ENCODE results near the gene RAN. TPM values are rescaled to one million over a fixed set of nuclear protein-coding genes. Genes with fewer than 3 reads are reported as not detected.
A peak's percentile ranks its signal among the peaks of the same experiment; 100 is the strongest.

RAN gene
- polyA plus RNA-seq, 3 donors from 2014 or later = 428 to 585 (median 478) TPM

- H3K27ac Mint-ChIP-seq = no peak overlapping the region
- no peaks in the 10 kb centered on the region for H3K4me1 Mint-ChIP-seq
- DNase-seq = no peak
- peaks cover 4 to 26% (median 6%) of the 10 kb centered on the region in 3 donors for H3K27me3 Mint-ChIP-seq (ENCODE audit: low read depth in 3 of 3)
- H3K4me3 Mint-ChIP-seq = no peak overlapping the region
- peaks cover 5 to 20% (median 11%) of the 10 kb centered on the region in 6 donors for H3K9me3 Mint-ChIP-seq
- peaks cover 0 to 11% (median 0%) of the 10 kb centered on the region in 3 donors for H3K36me3 Mint-ChIP-seq
Measured at GRCh38 chr12:130911933-130912332, 40.1 kb downstream of the RAN start.

- H3K9me3 Mint-ChIP-seq = peaks cover 4 to 13% (median 7%) of the 10 kb centered on the region in 6 donors
- H3K4me1 Mint-ChIP-seq = peaks cover 0 to 7% of the 10 kb centered on the region in 2 donors
- H3K36me3 Mint-ChIP-seq = peaks cover 0 to 4% (median 0%) of the 10 kb centered on the region in 3 donors
- H3K4me3 Mint-ChIP-seq = no peak overlapping the region
- peaks cover 6 to 11% (median 7%) of the 10 kb centered on the region in 3 donors for H3K27me3 Mint-ChIP-seq (ENCODE audit: low read depth in 3 of 3)
- DNase-seq = peak in 1 of 3 donors; percentile 9
- no peak overlapping the region for H3K27ac Mint-ChIP-seq
Measured at GRCh38 chr12:130916241-130916911, 44.5 kb downstream of the RAN start.

GRCh38 chr12:130917607-130918006 lies 45.7 kb downstream of the RAN start:
- no peaks in the 10 kb centered on the region for H3K36me3 Mint-ChIP-seq
- H3K4me1 Mint-ChIP-seq = peaks cover 0 to 7% of the 10 kb centered on the region in 2 donors
- no peak overlapping the region for H3K4me3 Mint-ChIP-seq
- H3K9me3 Mint-ChIP-seq = peaks cover 0 to 2% (median 0%) of the 10 kb centered on the region in 6 donors
- H3K27me3 Mint-ChIP-seq (ENCODE audit: low read depth in 3 of 3) = peaks cover 7 to 13% (median 7%) of the 10 kb centered on the region in 3 donors
- H3K27ac Mint-ChIP-seq = no peak overlapping the region
- DNase-seq = no peak

- H3K27ac Mint-ChIP-seq = no peak overlapping the region
- H3K4me3 Mint-ChIP-seq = no peak overlapping the region
- DNase-seq = no peak
- H3K9me3 Mint-ChIP-seq = peaks cover 0 to 2% (median 0%) of the 10 kb centered on the region in 6 donors
- H3K4me1 Mint-ChIP-seq = peaks cover 0 to 7% of the 10 kb centered on the region in 2 donors
- H3K36me3 Mint-ChIP-seq = no peaks in the 10 kb centered on the region
- peaks cover 7 to 10% (median 7%) of the 10 kb centered on the region in 3 donors for H3K27me3 Mint-ChIP-seq (ENCODE audit: low read depth in 3 of 3)
Measured at GRCh38 chr12:130919086-130919485, 47.2 kb downstream of the RAN start.

GRCh38 chr12:130920119-130920703 lies 48.3 kb downstream of the RAN start:
- H3K27me3 Mint-ChIP-seq (ENCODE audit: low read depth in 3 of 3) = peaks cover 7 to 9% (median 8%) of the 10 kb centered on the region in 3 donors
- peaks cover 0 to 2% (median 0%) of the 10 kb centered on the region in 6 donors for H3K9me3 Mint-ChIP-seq
- H3K4me3 Mint-ChIP-seq = no peak overlapping the region
- peak in 1 of 3 donors; percentile 2 for DNase-seq
- H3K36me3 Mint-ChIP-seq = no peaks in the 10 kb centered on the region
- no peak overlapping the region for H3K27ac Mint-ChIP-seq
- H3K4me1 Mint-ChIP-seq = peaks cover 0 to 7% of the 10 kb centered on the region in 2 donors

GRCh38 chr12:130920723-130921381 lies 49.0 kb downstream of the RAN start:
- Mint-ChIP-seq H3K4me1 (peaks cover 0 to 7% of the 10 kb centered on the region in 2 donors), H3K9me3 (peaks cover 0 to 2% (median 0%) of the 10 kb centered on the region in 6 donors), H3K27ac (no peak overlapping the region), H3K4me3 (no peak overlapping the region), H3K27me3 (ENCODE audit: low read depth in 3 of 3) (peaks cover 7 to 10% (median 9%) of the 10 kb centered on the region in 3 donors), H3K36me3 (no peaks in the 10 kb centered on the region)
- DNase-seq = no peak

GRCh38 chr12:130922511-130922953 lies 50.7 kb downstream of the RAN start:
- Mint-ChIP-seq H3K4me1 (peaks cover 0 to 7% of the 10 kb centered on the region in 2 donors), H3K4me3 (no peak overlapping the region), H3K27ac (no peak overlapping the region), H3K36me3 (no peaks in the 10 kb centered on the region), H3K9me3 (peaks cover 0 to 2% (median 0%) of the 10 kb centered on the region in 6 donors), H3K27me3 (ENCODE audit: low read depth in 3 of 3) (peaks cover 7 to 12% (median 9%) of the 10 kb centered on the region in 3 donors)
- DNase-seq = no peak

GRCh38 chr12:130924966-130925665 lies 53.2 kb downstream of the RAN start:
- Mint-ChIP-seq H3K27ac (no peak overlapping the region), H3K27me3 (ENCODE audit: low read depth in 3 of 3) (peaks cover 2 to 13% (median 12%) of the 10 kb centered on the region in 3 donors), H3K9me3 (peaks cover 0 to 2% (median 0%) of the 10 kb centered on the region in 6 donors), H3K4me3 (no peak overlapping the region), H3K36me3 (no peaks in the 10 kb centered on the region), H3K4me1 (peaks cover 0 to 1% of the 10 kb centered on the region in 2 donors)
- no peak for DNase-seq

- Mint-ChIP-seq H3K36me3 (no peaks in the 10 kb centered on the region), H3K27me3 (ENCODE audit: low read depth in 3 of 3) (peaks cover 2 to 13% (median 9%) of the 10 kb centered on the region in 3 donors), H3K4me1 (no peaks in the 10 kb centered on the region), H3K27ac (no peak overlapping the region), H3K9me3 (peaks cover 0 to 2% (median 0%) of the 10 kb centered on the region in 6 donors), H3K4me3 (no peak overlapping the region)
- DNase-seq = no peak
Measured at GRCh38 chr12:130925666-130926015, 53.8 kb downstream of the RAN start.

Other genes with a start within 250 kb of the RAN start
- not detected for gene RIMBP2, start 155.8 kb upstream of the RAN start, polyA plus RNA-seq
- 1 to 10 TPM; 3.3 to 5.8 (median 3.6) TPM for gene STX2, start 32.8 kb upstream of the RAN start, polyA plus RNA-seq
- not detected for gene ADGRD1, start 81.8 kb downstream of the RAN start, polyA plus RNA-seq